ENCODE results near the gene ETFB.

The ETFB gene

DNA sequence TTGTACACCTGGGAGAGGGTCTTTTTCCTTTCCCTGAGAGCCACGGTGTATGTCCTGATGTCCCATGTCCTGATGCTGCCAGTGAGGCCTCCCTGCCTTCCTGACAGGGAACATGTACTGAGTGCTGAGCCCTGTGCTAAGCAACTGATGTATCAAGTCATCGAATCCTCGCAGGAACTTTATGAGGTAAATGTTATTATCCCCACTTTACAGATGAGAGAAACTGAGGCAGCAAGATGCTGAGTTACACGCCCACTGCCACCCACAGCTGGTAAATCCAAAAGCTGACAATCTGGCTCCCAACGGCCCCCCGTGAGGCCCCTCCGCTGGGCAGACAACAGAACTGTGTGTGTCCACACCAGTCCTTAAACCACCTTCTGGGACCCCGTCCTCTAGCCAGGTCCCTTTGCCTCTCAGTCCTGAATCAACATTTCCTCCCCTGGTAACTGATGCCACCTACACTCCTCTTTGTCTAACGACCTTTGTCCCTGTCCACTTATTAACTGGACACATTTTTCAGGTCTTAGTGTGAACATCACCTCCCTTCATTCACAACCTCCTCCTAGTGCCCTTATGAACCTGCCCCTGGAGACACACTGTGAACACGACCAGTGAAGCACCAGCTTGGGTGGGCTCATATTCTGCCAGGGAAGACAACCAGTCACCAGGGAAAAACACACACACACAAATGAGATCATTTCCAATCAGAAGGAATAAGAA is 18.8 kb downstream of the ETFB start:
- no peak overlapping the region for H3K27ac Mint-ChIP-seq
- peaks cover 23% of the 10 kb centered on the region for H3K36me3 Mint-ChIP-seq (ENCODE audit: low read depth)

DNA sequence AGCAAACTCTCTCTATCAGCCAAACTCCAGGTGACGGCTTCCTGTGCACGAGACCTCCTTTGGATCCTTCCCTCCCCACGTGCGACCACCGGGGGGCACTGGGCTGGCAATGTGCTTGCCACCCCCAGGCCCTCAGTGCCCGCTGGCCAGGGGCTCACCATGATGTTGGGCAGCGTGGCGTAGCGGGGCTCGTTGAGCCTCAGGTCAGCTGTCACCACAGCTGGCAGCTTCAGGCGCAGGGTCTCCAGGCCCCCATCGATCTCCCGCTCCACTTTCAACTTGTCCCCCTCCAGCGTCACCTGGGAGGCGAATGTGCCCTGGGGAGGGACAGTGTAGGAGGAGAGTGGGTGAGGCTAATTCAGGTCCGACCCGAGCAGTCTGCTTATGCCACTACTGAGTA is 19.4 kb downstream of the ETFB start:
- peaks cover 5% of the 10 kb centered on the region for H3K27me3 Mint-ChIP-seq (ENCODE audit: low read depth)
- no peaks in the 10 kb centered on the region for H3K9me3 Mint-ChIP-seq
- no peak overlapping the region for H3K4me3 Mint-ChIP-seq
- H3K36me3 Mint-ChIP-seq (ENCODE audit: low read depth), result peaks cover 18% of the 10 kb centered on the region
- H3K27ac Mint-ChIP-seq, result no peak overlapping the region
- H3K4me1 Mint-ChIP-seq (ENCODE audit: low read depth), result no peaks in the 10 kb centered on the region

More for the DNA sequence above, 18.8 kb downstream of the ETFB start:
- Mint-ChIP-seq H3K4me3 (no peak overlapping the region), H3K27me3 (ENCODE audit: low read depth) (peaks cover 3% of the 10 kb centered on the region), H3K9me3 (no peaks in the 10 kb centered on the region), H3K4me1 (ENCODE audit: low read depth) (no peaks in the 10 kb centered on the region)

DNA sequence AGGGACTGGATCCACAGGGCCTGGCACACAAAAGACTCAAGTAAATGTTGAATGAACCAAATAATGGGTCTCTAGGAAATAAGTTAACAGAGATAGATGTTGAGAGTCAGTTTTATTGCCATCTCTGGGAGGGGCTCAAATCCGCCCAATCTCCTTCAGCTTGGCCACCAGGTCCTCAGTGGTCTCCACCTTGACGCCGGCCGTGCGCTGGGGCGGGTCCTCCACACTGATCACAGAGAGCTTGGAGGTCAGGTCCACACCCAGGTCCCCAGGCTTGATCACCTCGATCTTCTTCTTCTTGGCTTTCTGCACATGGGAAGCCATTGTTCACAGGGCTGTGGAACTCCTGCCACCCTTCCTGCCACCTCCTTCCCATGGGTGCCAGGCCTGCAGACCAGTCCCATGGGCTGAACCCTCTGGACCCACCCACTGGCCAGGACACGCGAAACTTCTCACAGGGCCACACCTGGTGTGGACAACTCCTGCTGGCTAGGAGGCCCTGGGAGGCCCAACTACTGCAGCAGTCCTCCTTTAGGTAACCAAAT is 21.0 kb downstream of the ETFB start:
- Mint-ChIP-seq H3K4me3 (no peak overlapping the region), H3K27ac (no peak overlapping the region), H3K4me1 (ENCODE audit: low read depth) (no peaks in the 10 kb centered on the region), H3K36me3 (ENCODE audit: low read depth) (peaks cover 13% of the 10 kb centered on the region), H3K9me3 (no peaks in the 10 kb centered on the region), H3K27me3 (ENCODE audit: low read depth) (peaks cover 13% of the 10 kb centered on the region)

DNA sequence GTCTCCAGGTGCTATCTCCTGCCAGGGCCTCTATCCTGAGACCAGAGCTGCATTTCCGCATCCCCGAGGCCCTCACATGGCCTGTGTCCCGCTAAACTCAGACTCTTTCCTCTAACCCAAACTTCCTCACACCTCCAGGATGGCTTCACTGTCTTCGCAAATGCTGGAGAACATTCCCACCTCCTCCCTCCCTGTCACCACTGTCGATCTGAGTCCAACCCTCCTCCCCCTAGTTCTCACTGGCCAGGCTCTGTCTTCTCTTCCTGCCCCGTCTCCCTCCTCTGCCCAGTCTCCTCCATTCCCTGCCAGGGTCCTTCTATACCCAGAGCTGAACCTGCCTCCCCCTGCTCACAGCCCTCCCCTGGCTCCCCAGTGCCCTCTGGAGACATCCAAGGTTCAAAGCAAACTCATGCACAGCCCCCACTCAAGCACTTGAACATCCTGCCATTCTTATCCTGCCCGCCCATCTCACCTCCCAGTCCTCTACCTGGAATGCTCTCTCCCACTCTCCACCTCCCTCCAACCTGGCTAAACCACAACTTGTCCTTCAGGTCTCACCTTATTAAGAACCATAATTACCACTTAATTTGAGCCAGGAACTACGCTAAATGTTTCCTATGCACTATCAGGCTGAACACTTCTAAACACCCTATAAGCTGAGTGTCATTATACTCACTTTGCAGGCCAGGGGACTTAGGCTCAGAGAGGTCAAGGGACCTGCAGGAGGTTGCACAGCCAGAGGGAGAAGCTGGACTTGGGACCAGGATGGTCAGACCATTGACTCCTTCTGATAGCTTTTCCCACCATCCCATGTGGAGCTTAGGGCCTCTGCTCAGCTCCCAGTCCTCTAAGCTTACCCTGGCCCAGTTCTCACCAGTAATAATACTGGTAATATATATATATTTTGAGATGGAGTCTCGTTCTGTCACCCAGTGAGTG is 23.3 kb downstream of the ETFB start:
- H3K4me3 Mint-ChIP-seq, result peak overlapping the region; percentile 35
- no peaks in the 10 kb centered on the region for H3K9me3 Mint-ChIP-seq
- peaks cover 13% of the 10 kb centered on the region for H3K27me3 Mint-ChIP-seq (ENCODE audit: low read depth)
- H3K27ac Mint-ChIP-seq, result no peak overlapping the region
- H3K36me3 Mint-ChIP-seq (ENCODE audit: low read depth), result peaks cover 10% of the 10 kb centered on the region
- peaks cover 11% of the 10 kb centered on the region for H3K4me1 Mint-ChIP-seq (ENCODE audit: low read depth)

DNA sequence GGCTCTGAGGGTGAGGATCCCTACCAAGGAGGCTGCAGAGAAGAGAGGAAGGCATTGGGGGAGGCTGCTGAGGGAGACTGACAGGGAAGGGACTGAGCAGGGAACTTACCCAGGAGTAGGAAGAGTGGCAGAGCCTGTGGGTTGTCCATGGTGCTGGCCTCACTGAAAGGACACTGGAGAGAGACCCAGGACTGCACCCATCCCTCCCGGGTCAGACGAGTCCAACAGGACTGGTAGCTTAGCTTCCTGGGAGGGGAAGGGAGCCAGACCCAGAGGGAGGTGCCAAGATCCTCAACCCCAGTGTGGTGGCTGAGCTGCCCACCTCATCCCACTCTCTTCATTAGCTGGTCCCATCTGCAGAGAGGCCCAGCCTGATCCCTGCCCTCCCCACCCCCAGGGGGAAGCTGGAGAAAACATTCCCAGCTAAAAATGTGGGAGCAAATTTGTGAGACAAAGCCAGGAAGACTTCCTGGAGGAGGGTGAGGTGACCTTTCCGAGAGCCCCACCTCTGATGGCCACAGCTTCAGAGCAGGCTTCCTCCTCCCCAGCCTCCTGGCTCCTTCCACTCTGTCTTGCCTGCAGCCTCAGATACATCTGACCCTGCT is 24.1 kb downstream of the ETFB start, which contains the start of gene VSIG10L:
Gene VSIG10L, minus strand, starts transcription at position 164 of the 605 bp plus-strand sequence. Its CDS starts 15 bp downstream, at position 149.
- H3K27ac Mint-ChIP-seq, result peak within 1 kb of the TSS; percentile 76
- H3K27me3 Mint-ChIP-seq (ENCODE audit: low read depth), result peaks cover 13% of the 10 kb centered on the region
- H3K4me1 Mint-ChIP-seq (ENCODE audit: low read depth), result peaks cover 11% of the 10 kb centered on the region
- H3K9me3 Mint-ChIP-seq, result no peaks in the 10 kb centered on the region
- peaks cover 7% of the 10 kb centered on the region for H3K36me3 Mint-ChIP-seq (ENCODE audit: low read depth)
- peak within 1 kb of the TSS; percentile 60 for H3K4me3 Mint-ChIP-seq

DNA sequence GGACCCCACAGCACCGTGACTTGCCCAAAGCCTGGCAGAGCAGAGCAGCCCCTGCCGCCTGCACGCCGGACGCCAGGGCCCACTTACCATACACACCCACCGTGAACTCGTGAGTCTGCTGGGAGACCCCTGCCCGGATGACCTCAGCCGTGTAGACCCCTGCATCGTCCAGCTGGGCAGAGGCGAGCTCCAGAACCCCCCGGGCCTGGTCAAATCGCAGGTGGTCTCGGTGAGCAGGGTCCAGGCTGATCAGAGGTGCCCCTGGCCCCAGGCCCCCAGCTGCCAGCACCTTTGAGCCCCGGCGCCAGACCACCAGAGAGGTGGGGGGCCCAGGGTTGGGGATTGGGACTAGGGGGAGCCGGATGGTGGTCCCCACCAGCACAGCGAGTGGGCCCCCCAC is 25.1 kb downstream of the ETFB start:
- Mint-ChIP-seq H3K27me3 (ENCODE audit: low read depth) (peaks cover 13% of the 10 kb centered on the region), H3K4me1 (ENCODE audit: low read depth) (peaks cover 11% of the 10 kb centered on the region), H3K27ac (peak overlapping the region; percentile 76), H3K36me3 (ENCODE audit: low read depth) (peaks cover 4% of the 10 kb centered on the region), H3K9me3 (no peaks in the 10 kb centered on the region), H3K4me3 (peak overlapping the region; percentile 60)

DNA sequence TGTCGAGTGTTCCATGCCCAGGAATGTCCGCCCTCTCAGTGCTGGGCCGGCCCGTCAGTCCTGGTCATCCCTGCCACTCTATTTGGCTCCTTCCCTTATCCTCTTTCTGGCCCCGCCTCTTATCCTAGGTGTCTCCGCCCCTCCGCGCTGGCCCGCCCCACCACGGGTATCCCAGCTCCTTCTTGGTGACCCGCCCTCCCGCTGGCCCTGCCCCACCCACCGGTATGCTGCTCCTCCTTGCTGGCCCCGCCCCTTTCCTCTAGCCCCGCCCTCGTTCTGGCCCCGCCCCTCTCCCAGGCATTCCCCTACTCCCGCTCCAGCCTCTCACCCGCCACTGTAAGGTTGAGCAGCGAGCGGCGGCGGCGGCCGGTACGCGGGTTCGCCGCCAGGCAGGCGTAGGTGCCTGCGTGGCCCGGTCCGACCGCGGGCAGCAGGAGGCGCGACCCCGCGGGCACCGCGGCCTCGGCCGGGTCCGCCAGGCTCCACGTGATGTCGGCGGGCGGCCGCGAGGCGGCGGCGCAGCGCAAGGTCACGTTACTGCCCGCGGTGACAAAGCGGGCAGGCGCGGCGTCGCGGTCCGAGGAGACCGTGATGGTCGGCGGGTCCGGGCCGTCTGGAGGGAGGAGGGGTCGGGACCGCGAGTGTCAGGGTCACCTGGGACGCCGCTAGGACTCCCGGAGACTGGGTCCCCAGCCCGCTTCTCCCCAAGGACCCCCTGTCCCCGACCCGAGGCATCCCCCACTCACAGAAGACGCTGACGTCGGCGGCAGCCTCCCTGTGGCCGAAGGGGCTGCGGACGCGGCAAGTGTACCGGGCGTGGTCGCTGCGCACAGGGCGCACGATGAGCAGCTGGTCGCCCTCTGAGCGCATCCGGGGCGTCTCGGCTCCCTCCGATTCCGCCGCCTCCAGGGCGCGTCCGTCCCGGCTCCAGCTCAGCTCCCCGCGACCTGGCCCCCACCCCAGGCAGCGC is 26.2 kb downstream of the ETFB start:
- Mint-ChIP-seq H3K27ac (peak overlapping the region; percentile 89), H3K27me3 (ENCODE audit: low read depth) (peaks cover 19% of the 10 kb centered on the region), H3K4me1 (ENCODE audit: low read depth) (peaks cover 11% of the 10 kb centered on the region), H3K36me3 (ENCODE audit: low read depth) (peaks cover 3% of the 10 kb centered on the region), H3K4me3 (peak overlapping the region; percentile 97), H3K9me3 (no peaks in the 10 kb centered on the region)

DNA sequence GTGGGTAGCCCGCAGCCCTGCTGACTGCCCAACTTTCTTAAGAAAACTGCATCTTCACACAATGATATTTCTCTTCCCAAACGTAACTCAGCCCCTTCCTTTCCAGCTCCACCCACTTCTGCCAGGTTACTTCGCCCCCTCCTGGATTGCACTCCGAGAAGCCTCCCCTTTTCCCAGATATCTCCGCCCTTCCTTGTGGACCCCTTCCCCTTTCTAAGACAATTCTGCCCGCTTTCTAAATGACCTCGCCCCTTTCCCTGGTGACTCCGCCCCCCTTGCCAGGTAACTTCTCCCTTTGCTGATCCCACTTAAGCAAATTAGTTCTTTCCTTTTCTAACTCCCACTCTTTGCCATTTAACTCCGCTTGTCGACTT is 26.9 kb downstream of the ETFB start:
- H3K27ac Mint-ChIP-seq, result peak overlapping the region; percentile 89
- H3K9me3 Mint-ChIP-seq, result no peaks in the 10 kb centered on the region
- H3K27me3 Mint-ChIP-seq (ENCODE audit: low read depth), result peaks cover 19% of the 10 kb centered on the region
- no peaks in the 10 kb centered on the region for H3K36me3 Mint-ChIP-seq (ENCODE audit: low read depth)
- H3K4me1 Mint-ChIP-seq (ENCODE audit: low read depth), result peaks cover 11% of the 10 kb centered on the region
- peak overlapping the region; percentile 97 for H3K4me3 Mint-ChIP-seq

DNA sequence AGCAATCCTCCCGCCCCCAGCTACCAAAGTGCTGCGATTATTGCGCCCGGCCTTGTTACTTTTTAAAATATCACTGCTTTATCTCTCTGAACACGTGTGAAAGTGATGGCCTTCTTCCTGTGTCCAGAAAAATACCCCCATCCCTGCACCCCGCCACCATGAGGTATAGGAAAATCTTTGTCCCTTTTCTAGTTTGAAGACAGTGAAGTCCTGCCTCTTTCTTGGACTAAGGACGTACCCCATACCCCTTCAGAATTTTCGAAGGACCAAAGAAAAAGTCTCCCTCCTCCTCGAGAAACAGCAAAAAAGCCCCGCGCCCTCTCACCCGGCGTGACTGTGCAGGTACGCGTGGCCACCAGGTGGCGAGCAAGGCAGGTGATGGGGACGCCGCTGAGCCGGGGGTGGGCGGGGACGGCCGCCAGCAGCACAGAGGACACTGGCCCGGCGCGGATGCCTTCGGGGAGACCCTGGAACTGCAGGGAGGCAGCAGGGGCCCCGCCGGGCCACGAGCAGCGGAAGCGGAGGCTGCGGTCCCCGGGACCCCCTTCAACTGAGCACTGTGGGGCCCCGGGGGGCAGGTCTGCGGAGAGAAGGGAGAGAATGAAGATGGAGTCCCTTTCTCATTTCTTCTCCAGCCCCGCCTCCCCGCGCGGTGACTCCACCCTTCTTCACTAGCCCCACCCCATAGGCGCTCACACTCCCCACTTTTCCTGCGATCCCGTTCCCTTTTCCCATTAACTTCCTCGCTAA is 27.4 kb downstream of the ETFB start:
- Mint-ChIP-seq H3K36me3 (ENCODE audit: low read depth) (no peaks in the 10 kb centered on the region), H3K27ac (peak overlapping the region; percentile 89), H3K9me3 (no peaks in the 10 kb centered on the region), H3K27me3 (ENCODE audit: low read depth) (peaks cover 19% of the 10 kb centered on the region), H3K4me3 (peak overlapping the region; percentile 97), H3K4me1 (ENCODE audit: low read depth) (peaks cover 11% of the 10 kb centered on the region)

DNA sequence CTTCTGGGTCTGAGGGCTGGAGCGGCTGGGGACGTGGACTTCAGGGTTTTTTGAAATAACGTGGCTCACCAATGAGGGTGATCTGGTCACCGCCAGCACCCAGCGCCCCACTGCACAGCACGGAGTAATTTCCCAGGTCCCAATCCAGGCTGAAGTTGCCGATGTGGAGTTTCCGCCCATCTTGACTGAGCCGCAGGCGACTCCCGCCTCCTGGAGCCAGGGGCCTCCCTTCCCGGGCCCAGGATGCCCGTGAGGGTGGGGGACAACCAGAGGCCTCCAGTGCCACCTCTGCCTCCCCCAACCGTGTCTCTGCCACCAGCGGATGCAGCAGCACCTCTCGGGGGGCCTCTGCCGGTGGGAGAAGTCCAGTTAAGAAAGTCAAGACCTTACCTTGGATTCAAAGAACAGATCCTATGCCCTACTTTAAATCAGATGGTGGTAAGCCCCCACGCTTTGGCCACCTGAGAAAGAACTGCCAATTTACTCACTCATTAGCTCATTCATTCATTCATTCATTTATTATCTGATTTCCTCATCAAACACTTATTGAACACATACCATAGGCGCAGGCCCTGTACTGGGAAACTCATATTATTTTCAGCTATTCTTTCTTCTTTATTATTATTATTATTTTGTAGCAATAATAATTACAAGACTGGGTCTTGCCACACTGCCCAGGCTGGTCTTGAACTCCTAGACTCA is 28.2 kb downstream of the ETFB start:
- Mint-ChIP-seq H3K36me3 (ENCODE audit: low read depth) (no peaks in the 10 kb centered on the region), H3K4me1 (ENCODE audit: low read depth) (peaks cover 11% of the 10 kb centered on the region), H3K27ac (peak overlapping the region; percentile 26), H3K27me3 (ENCODE audit: low read depth) (peaks cover 17% of the 10 kb centered on the region), H3K9me3 (no peaks in the 10 kb centered on the region), H3K4me3 (peak overlapping the region; percentile 97)

DNA sequence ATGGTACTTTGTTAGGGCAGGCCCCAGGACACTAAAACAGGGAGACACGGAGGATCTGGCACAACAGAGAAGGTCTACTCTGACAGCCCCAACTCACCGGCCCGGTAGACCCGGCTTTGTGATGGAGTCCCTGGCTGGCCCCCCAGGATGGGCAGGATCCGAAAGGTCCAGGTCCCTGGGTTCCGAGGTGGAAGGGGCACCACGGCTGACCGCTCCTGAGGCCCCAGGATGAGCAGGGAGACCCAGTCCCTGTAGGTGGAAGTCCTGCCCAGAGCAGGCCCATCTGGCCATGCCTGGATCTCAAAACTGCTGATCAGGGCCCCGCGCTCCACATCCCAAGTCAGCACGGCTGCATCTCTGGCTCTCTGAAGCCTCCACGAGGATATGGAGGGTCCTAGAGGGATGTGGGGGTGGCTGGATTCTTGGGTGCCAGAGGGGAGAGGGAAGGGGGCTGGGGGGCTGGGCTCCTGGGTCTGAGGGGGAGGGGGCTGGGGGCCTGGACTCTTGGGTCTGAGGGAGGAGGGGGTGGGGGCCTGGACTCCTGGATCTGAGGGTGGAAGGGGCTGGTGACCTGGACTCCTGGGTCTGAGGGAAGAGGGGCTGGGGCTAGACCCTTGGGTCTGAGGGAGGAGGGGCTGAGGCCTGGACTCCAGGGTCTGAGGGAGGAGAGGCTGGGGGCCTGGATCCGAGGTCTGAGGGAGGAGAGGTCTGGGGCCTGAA is 28.9 kb downstream of the ETFB start:
- no peak overlapping the region for H3K4me3 Mint-ChIP-seq
- peaks cover 11% of the 10 kb centered on the region for H3K4me1 Mint-ChIP-seq (ENCODE audit: low read depth)

DNA sequence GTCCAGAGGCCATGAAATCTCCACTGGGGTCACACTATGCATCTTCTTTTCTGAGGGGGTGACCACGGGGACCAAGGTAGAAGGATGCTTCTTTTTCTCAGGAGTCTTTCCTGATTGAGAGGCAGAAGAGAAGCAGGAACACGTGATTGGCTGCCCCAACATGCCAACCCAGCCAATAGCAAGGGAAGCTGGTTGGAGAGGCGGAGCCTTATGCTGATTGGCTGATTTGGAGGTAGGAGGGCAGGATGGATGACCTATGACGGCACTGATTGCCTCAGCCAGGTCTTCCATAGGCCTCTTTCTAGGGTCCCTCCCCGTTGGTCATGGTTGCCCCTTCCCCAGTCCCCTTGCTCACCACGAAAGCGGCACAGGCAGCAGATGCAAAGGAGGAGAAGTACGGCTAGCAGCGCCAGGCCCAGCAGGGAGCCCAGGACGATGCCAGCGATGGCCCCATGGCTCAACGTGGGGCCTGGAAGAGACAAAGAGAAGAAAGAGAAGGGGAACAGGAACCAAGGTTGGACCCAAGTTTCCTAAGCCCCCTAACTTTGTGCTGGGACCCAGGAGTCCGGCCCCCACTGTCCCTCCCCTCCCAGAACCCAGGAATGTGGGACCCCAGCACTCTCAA is 32.2 kb downstream of the ETFB start:
- peaks cover 10% of the 10 kb centered on the region for H3K27me3 Mint-ChIP-seq (ENCODE audit: low read depth)
- no peaks in the 10 kb centered on the region for H3K36me3 Mint-ChIP-seq (ENCODE audit: low read depth)
- H3K4me3 Mint-ChIP-seq, result no peak overlapping the region
- peaks cover 4% of the 10 kb centered on the region for H3K4me1 Mint-ChIP-seq (ENCODE audit: low read depth)
- H3K27ac Mint-ChIP-seq, result no peak overlapping the region
- no peaks in the 10 kb centered on the region for H3K9me3 Mint-ChIP-seq

More for the DNA sequence above, 28.9 kb downstream of the ETFB start:
- H3K27me3 Mint-ChIP-seq (ENCODE audit: low read depth), result peaks cover 16% of the 10 kb centered on the region
- H3K36me3 Mint-ChIP-seq (ENCODE audit: low read depth), result no peaks in the 10 kb centered on the region
- H3K27ac Mint-ChIP-seq, result no peak overlapping the region
- no peaks in the 10 kb centered on the region for H3K9me3 Mint-ChIP-seq

All from T-helper 1 cell treated with Interleukin-12 subunit alpha and Interleukin-12 subunit beta and Interleukin-4 antibody, amounts not matched to agents 30 μg/mL and 1 μg/mL, for 36 hours (primary cell).